ENCODE data around the gene BANP. TPM values are rescaled to one million over a fixed set of nuclear protein-coding genes. Genes with fewer than 3 reads are reported as not detected.
A peak's percentile ranks its signal among the peaks of the same experiment; 100 is the strongest.
"Not testable (repeated sequence)": the region's sequence is repeated elsewhere in the genome, so short reads cannot be mapped to it uniquely, and the experiment has no call there.

The BANP gene
- total RNA-seq, 1 experiment from 2014 or later, result 18.9 TPM

DNA sequence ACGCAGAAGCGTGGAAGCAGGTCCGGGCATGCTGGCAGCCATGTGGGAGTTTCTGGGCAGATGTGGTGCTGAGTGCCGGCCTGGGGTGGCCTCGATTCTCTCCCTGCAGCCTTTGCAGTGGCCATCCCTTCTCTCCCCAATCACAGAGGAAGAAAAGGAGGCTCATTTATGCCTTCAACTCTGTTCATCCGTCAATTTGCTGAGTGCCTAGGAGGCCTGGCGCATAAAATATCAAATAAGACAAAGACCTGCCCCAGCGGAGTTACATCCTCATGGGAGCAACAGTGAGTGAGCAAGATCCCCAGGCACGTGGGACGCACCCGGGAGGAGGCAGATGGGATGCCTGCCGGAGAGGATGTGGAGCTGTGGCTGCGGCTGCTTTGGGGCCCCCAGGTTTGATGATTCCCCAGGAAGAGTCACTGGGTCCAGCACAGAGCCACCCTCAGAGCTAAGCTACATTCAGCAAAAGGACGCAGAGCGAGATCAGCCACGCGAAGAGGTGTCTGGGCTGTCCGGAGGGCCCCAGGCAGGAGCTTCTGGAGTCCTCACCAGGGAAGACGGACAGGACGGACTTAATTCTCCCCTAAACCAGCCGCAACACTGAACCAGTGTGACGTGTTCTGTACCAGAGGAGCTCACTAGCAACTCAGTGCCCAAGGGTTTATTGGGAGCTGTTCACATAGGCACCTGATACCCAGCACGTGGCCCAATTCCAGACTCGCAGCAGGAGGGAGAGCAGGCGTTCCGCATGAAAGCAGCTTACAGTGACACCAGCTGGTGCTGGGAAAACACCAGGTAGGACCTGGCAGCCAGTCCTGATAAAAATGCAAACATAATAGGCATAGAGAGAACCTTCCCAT is 26.2 kb upstream of the BANP start:
- no peak for DNase-seq (ENCODE audit: extremely low read depth, low read depth)

DNA sequence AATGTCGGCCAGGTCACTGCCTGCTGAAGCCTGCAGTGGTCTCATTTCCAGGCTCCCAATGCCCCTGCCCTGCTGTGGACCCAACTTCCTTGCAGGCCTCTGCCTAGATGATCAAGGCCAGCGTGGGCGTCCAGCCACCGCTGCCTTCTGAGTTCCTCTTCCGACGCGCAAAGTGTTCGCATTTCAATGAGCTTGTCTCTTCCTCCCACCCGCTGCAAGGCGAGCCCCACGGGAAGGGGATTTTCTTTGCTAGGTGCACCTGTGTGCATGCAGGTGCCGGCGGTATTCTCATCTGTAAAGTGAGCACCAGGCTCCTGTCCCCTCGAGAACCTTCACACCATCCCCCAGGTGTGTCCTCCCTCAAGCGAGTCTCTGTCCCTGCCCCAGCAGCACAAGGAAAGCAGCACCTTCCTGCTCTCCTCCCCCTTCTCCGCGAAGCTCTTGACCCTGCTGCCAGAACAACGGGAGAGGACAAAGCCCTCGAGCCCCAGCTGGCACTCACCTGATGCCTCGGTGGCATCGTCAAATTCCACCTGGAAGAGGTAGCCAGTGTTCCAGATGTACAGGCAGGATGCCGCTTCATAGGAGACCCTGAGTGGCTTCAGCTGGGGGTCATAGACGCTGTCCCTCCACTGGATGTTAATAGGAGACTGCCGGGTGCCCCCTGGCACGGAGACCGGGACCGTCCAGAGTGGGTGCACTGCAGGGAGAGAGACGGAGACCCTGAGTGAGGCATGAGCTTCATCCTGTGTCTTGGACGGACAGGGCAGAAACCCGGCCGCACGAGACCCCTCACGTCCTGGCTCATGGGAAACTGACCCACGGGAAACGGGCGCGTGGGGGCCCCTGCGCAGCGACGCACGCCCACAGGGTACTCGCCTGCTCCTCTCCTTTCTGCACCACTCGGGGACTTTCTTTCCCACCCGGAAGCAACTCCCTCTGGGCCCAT is 24.7 kb upstream of the BANP start:
- DNase-seq (ENCODE audit: extremely low read depth, low read depth), result no peak

DNA sequence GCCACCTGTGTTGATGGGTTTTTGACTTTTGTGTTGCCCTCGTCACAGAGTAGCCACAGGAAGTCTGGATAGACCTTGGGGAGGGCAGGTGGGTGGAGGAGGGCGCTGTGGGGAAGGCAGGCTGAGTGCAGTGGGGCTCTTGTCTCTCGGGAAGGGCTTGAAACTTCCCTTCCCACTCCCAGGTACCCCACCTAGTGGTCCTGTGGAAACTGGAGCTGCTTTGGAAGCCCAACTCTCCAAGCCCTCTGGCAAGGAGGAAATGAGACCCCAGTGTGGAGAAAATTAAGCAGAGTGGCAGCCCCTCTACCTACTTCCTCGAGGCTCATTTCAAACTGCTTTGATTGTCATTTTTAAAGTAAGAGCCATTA is 24.1 kb upstream of the BANP start:
- DNase-seq (ENCODE audit: extremely low read depth, low read depth), result no peak

DNA sequence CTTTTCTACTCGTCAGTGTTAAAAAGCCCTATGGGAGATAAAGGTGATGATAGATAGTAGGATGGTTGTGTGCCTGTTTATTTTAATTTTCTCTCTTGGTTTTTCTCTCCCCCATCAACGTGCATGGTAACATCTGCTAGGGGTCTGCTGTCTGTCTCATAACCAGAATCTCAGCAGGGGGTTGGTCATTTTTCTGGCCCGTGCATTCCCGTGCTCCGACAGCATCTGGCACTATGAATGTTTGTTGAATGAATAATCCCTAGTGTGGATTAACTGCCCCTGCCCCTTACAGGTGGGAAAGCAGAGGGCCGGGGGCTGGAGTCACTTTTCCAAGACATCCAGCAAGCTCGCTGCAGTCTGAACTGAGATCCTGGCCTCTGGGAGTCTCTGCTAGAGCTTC is 21.2 kb upstream of the BANP start:
- DNase-seq (ENCODE audit: extremely low read depth, low read depth), result no peak

DNA sequence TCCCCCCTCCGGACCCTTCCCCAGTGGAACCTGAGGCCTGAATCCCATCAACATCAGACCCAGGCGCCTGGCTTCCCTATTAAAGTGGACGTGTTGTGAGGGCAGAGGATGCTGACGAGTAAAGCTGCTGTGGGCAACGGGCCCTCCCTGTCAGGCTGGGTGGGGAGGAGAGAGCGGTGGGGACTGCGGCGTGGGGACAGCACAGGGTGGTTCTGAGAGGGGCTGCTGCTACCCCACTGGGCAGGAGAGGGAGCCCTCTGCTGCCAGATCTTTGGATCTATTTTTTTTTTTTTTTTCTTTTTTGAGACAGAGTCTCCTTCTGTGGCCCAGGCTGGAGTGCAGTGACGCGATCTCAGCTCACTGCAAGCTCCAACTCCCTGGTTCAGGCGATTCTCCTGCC is 20.8 kb upstream of the BANP start:
- no peak for DNase-seq (ENCODE audit: extremely low read depth, low read depth)

DNA sequence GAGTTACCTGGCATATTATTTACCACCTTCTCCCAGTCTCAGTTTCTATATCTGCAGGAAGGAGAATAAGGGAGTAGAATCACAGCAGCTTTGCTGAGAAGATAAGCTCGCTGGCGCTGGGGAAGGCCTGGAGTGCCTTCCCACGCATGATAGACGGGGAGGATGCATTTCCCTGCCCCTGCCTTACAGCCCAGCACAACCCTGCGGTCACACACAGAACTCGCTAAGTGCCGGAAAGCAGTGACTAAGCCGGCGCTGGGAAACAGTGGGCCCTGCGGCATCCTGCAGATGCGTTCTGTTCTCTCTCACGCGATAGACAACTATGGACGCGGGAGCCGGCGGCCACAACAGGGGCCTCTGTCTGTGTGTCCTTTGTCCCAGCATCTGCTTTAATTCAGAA is 19.7 kb upstream of the BANP start:
- DNase-seq (ENCODE audit: extremely low read depth, low read depth), result no peak

DNA sequence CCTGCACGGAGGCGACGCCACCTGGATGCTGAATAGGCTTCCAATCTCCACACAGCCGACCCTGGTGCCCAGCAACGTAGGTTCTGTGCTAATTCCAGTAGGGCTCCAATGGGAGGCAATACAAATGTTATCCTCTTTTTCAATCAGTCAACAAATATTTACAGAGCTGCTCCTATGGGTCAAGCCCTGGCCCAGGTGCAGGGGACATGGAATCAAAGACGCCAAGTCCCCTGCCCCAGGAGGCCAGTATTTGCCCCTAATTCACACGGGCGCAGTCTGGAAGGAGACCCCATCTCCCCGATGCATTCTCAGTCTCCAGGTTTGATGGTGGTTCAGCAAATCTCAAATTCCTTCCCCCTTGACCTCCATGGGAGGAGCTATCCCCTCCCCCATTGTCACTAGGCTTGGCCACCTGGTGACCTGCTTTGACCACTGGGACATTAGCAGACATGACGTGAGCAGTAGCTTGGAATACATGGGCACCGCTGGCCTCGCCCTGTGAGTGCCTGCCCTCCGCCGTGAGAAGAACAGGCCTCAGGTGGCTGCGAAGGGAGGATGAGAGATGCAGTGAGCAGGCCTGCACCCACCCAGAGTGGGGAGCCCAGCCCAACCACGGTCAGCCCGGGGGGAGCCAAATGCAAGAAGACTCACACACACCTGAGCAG is 18.6 kb upstream of the BANP start:
- DNase-seq (ENCODE audit: extremely low read depth, low read depth), result not testable (repeated sequence)

DNA sequence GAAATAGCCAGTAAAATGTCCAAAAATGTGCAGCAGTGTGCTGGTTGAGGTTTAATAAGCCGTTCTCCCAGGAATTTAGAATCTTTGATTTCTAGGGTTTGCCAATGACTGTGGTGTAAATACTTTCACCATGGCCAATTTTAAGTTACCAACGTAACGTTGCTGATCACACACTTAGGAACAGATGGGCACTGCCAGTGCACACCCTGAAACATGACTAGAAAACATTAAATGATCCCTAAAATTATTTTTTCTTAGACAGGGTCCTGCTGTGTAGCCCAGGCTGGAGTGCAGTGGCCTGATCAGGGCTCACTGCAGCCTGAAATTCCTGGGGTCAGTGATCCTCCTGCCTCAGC is 18.1 kb upstream of the BANP start:
- DNase-seq (ENCODE audit: extremely low read depth, low read depth), result no peak

DNA sequence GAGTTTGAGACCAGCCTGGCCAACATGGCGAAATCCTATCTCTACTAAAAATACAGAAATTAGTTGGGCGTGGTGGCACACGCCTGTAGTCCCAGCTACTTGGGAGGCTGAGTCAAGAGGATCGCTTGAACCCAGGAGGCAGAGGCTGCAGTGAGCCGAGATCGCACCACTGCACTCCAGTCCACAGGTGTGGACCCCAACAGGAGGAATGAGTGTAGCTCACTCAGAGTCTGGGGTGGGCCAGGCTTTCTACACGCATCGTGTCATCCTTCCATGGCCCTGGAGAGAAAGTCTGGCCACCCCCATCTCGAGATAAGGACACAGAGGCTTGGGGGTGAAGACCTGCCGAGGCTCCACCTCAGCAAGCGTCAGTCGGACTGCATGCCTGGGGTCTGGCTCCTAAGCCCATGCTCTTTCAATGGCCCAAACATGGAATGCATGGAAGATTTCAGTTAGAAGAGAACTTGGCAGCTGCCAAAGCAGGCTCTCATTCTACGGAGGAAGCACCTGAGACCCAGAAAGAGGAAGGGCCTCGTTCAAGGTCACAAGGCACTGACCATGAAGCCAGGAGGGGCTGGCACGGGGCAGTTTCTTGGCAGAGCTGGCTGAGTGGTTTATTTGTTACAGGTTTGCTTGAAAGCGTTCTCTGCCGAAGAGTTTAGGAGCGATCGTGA is 16.3 kb upstream of the BANP start:
- not testable (repeated sequence) for DNase-seq (ENCODE audit: extremely low read depth, low read depth)

DNA sequence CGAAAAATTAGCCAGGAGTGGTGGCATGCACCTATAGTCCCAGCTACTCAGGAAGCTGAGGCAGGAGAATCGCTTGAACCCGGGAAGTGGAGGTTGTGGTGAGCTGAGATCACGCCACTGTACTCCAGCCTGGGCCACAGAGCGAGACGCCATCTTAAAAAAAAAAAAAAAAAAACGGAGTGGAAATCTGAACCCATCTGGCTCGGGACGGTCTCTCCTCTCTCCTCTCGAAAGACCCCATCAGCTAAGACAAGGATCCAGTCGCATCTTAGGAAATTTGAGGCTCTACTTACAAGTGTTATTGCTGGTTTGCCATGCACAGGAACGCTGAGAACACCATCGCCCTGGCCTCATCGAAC is 15.2 kb upstream of the BANP start:
- DNase-seq (ENCODE audit: extremely low read depth, low read depth), result not testable (repeated sequence)

DNA sequence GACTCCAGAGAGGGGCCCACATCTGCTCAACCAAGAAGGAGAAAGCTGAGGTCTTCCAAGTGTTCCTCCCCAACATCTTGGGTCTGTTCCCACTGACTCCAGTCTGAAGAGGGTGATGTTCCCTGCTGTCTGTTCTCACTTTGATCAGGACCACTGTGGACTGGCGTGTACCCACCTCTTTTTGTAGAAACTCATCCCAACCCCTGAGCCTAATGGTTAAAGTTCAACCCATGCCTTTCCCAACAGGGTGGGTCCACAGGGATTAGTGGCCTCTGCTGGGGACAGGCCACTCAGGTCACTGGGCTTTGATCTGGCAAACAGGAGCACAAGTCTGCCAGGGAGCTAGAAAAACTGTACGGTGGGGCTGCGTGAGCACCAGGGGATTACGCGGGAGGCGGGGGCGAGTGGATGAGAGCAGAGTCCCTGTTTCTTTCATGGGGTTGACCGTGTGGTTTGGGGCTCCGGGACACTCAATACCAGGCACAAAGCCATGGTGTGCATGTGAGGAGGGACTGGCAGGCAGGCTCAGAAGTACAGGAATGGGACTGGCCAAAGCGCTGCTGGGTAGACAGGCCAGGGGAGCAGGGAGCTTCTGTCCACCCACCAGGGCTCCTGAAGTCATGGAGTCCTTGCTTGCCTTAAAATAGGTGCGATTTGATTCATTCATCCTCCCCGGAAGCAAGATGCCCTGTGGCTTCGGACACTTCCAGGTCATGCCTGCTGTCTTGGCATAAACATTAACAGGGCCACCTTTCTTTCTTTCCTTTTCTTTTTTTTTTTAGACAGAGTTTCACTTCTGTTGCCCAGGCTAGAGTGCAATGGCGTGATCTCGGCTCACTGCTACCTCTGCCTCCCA is 14.6 kb upstream of the BANP start, which contains the start of gene CA5A:
CA5A (minus strand) TSS at position 155 of the 856 bp plus-strand sequence; CDS start at position 76, 79 bp downstream.
- DNase-seq (ENCODE audit: extremely low read depth, low read depth), result no peak

DNA sequence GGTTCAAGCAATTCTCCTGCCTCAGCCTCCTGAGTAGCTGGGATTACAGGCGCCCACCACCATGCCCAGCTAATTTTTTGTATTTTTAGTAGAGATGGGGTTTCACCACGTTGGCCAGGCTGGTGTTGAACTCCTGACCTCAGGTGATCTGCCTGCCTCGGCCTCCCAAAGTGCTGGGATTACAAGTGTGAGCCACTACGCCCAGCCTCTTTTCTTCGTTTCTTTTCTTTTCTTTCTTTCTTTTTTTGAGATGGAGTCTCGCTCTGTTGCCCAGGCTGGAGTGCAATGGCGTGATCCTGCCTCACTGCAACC is 14.0 kb upstream of the BANP start:
- DNase-seq (ENCODE audit: extremely low read depth, low read depth), result not testable (repeated sequence)

DNA sequence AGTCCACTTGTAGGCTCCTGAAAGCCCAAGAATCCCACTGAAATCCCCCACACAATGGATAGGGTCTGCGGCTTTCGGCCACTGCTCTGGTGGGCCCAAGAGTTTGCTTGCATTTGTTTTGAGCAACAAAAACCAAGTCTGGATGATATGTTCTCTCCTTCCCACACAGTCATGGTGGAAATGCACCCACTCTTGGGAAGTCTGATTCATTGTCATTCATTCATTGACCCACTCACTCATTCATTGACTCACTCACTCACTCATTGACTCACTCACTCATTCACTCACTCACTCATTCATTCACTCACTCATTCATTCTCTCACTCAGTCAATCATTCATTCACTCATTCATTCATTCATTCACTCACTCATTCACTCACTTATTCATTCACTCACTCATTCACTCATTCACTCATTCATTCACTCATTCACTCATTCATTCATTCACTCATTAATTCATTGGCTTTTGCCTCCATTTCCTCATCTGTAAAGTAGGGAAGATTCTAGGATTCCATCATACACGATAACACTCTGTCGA is 12.8 kb upstream of the BANP start:
- no peak for DNase-seq (ENCODE audit: extremely low read depth, low read depth)

DNA sequence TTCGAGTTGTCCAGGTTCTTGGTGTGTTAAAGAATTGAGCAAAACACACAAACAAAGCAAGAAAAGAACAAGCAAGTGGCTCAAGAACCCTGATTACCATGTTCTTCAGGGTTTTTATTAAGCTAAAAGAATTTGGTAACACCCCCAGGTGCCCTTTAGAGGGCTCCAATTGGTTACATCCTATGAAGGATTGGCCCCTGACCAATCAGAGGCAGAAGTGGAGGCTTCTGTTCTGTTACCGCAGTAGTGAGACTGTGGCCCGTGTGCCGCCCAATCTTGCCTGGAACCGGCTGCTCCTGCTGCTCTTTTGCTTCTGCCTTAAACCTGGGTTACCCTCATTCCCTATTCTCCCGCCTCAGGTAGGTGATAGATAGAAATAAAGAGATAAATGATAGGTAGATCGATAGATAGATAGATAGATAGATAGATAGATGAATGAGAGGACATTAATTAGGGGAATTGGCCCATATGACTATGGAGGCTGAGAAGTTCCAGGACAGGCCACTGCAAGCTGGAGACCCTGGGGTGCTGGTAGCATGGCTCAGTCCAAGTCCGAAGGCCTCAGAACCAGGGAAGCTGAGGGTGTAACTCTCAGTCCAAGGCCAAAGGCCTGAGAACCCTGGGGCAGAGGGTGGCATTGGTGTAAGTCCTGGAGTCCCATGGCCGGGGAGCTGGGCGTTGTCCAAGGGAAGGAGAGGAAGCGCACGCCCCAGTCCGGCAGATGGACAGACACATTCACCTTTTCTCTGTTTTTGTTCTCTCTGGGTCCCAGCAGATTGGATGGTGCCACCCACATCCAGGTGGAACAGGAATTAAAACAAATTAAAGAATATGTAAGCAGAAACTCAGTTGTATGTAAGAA is 11.4 kb upstream of the BANP start:
- no peak for DNase-seq (ENCODE audit: extremely low read depth, low read depth)

DNA sequence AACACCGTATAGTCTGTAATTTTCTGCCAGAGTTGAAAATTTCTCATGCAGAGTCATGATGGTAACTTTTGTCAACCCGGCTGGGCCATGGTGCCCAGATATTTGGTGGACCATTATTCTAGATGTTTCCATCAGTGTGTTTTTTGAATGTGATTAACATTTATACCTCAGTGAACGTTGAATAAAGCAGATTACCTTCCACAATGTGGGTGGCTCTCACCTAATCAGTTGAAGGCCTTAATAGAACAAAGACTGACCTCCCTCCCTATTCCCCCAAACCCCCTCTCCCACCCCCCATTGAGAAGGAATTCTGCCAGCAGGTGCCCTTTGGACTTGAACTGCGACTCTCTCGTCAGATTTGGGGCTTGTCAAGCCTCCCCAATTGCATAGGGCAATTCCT is 8.6 kb upstream of the BANP start:
- no peak for DNase-seq (ENCODE audit: extremely low read depth, low read depth)

DNA sequence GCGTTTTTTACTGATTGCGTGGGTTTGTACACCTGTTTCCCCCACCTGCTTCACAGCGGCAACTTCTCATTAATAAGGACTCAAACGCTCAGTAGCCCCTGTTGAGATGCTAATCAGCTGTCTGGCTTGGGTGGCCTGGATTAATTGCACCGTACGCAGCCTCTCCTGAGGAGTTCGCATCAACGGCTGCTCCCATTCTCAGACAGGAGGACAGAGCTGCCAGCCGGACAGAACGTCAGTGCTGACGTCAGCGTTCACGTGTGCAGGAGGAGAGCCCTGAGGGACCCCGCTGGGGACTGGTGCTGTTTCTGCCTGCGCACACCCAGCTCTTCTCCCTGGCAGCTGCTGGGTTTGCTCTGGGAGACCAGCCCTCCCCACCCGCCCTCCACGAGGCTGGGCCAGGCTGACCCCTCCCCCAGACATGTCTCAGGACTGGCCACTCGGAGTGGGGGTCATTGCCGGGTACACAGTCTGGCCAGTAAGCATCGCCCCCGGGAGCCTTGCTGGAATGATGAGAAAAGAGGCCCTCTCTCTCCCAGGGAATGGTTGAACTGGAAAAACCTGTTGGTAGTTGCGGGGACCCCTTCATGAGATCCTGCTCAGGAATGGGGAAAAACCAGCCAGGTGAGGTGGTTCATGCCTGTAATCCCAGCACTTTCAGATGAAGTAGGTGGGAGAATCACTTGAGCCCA is 5.7 kb upstream of the BANP start:
- peak; percentile 45 for DNase-seq (ENCODE audit: extremely low read depth, low read depth)

DNA sequence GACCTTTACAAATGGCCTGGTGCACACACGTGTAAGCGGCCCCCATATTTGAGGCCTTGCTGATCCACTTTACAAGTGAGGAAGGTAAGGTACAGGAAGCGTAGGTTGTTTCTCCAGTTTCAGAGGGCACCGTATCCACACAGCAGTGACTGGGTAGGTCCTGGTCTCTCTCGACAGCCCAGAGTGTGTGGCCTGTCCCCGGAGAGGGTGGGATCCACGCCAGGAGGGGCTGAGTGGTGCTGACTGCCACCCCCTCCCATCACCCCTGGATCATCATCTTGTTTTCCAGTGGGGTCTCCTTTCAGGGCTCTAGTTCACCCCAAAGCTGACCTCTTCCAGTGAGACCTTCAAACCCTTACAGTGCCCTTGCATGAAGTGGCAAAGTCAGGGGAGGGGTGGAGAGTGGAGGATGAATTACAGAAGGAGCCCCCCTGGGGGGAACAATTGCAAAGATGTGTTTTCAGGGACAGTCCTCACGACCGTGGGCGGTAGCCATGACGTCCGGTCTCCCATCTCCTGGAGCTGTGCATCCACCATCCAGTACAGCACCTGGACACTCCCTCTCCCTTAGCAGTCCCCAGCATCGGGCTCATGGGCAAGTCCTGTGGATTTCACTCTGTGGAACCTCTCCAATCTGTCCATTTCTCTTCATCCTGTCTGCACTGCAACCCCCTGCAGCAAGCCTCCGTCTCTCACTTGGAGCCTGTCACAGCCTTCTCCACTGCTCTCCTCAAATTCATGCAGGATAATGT is 4.5 kb upstream of the BANP start:
- no peak for DNase-seq (ENCODE audit: extremely low read depth, low read depth)

Measured in NCI-H460 (cell line).